Uterus (tissue), 2 donors: Measurements from ENCODE around the gene UGT1A6.

Experiments
- POLR2A ChIP-seq, 2 donors: fragments of 450-650 bp; IDR thresholded peaks; one replicate each; pipeline ENCODE4 v1.6.1; 2016; ENCODE audit warnings: antibody characterized with exemption in 2 of 2, mild to moderate bottlenecking in 1 of 2, moderate library complexity in 1 of 2
- TF ChIP-seq, protein P1 (sequence below), 4 experiments: fragments of 200-600 bp in 2 of 4; fragments of 450-650 bp in 2 of 4; sonication (generic) in 2 of 4; IDR thresholded peaks; one replicate each; pipeline ENCODE4 v1.5.1; 2016 to 2019; ENCODE audit warnings: antibody characterized with exemption in 4 of 4, mild to moderate bottlenecking in 2 of 4, moderate library complexity in 1 of 4

DNA sequence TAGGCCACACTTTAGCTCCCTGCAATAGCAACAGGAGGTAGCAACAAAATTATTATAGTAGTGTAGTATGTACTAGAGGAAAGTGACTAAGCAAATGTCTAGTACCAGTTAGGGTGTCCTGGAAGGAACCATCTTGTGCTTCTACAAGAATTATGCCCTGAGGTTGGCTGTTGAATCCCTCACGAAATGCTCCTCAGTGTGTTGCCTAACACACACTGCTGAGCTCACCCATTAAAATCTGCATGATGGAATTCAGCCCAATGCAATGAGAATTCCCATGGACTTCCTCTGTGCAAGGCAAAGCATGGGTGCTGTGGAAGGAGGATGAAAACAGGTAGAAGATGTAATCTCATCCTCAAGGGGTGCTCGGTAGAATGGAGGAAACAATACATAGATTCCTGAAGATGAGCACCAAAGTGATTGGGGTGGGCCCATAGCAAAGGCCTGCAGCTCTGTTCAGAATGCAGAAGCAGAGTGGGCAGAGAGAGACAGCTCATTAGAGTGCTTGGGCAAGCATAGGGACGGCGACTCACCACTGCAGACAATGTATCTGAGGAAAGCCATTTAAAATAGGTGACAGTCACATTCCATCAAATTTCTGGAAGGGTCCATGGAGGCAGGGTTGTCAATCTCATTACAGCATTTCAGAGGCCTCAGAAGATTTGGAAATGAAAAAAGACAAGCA is 12.2 kb upstream of the UGT1A6 start:
- TF ChIP-seq, protein P1, sequence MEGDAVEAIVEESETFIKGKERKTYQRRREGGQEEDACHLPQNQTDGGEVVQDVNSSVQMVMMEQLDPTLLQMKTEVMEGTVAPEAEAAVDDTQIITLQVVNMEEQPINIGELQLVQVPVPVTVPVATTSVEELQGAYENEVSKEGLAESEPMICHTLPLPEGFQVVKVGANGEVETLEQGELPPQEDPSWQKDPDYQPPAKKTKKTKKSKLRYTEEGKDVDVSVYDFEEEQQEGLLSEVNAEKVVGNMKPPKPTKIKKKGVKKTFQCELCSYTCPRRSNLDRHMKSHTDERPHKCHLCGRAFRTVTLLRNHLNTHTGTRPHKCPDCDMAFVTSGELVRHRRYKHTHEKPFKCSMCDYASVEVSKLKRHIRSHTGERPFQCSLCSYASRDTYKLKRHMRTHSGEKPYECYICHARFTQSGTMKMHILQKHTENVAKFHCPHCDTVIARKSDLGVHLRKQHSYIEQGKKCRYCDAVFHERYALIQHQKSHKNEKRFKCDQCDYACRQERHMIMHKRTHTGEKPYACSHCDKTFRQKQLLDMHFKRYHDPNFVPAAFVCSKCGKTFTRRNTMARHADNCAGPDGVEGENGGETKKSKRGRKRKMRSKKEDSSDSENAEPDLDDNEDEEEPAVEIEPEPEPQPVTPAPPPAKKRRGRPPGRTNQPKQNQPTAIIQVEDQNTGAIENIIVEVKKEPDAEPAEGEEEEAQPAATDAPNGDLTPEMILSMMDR (IDR thresholded peaks at IDR 0.05), result no peak
- no peak for TF ChIP-seq POLR2A (IDR thresholded peaks at IDR 0.05)
